Cardiac septum (tissue), 1 donor: Measurements from ENCODE around the gene GLT6D1. TPM values are rescaled to one million over a fixed set of nuclear protein-coding genes. Genes with fewer than 3 reads are reported as not detected.
"Not testable (repeated sequence)": the region's sequence is repeated elsewhere in the genome, so short reads cannot be mapped to it uniquely, and the experiment has no call there.

Source experiments
- DNase-seq: peaks from one replicate; pipeline ENCODE4 v3.0.0-alpha.2; 2020; ENCODE audit warnings: low spot score
- intact Hi-C: fragments of 100-400 bp; cut with DNase I; formaldehyde crosslinking; loops from one replicate; pipeline ENCODE4 v1.14.0; 2022
- long read RNA-seq: library from polyadenylated mRNA; unstranded; transcript quantifications from one replicate; pipeline ENCODE4 v2.0.0, GENCODE V29; 2021
- total RNA-seq: library from RNA; stranded (reverse); fragmentation: NEBNext Ultra II Directional; extraction: Animal tissue kit (Norgen Biotek cat#: 25700); gene quantifications from one replicate; pipeline ENCODE4 v1.2.1, GENCODE V29; 2021
- donor health status: DM: no; HTN: no; CAD: no.

GLT6D1 gene
- not detected for total RNA-seq
- long read RNA-seq, result 0 reads

- no peak for DNase-seq
- intact Hi-C loops, result no loop called here
Observed at GRCh38 chr9:135639196-135639595, at the start of gene GLT6D1. GLT6D1 (minus strand) TSS chr9:135639540; CDS start chr9:135639187, 353 bp downstream.

- intact Hi-C loops, result no loop called here
- DNase-seq, result no peak
Observed at GRCh38 chr9:135689011-135689410, 49.7 kb upstream of the GLT6D1 start.

- intact Hi-C loops, result no loop called here
- no peak for DNase-seq
Observed at GRCh38 chr9:135687216-135687615, 47.9 kb upstream of the GLT6D1 start.

- intact Hi-C loops, result no loop called here
- no peak for DNase-seq
Observed at GRCh38 chr9:135684691-135685090, 45.4 kb upstream of the GLT6D1 start.

GRCh38 chr9:135683401-135684034 is 44.2 kb upstream of the GLT6D1 start:
- intact Hi-C loops, result no loop called here
- no peak for DNase-seq

- intact Hi-C loops, result no loop called here
- DNase-seq, result no peak
Observed at GRCh38 chr9:135681161-135681560, 41.8 kb upstream of the GLT6D1 start.

- intact Hi-C loops, result no loop called here
Observed at GRCh38 chr9:135680056-135680455, 40.7 kb upstream of the GLT6D1 start.

GRCh38 chr9:135678236-135679017 is 39.1 kb upstream of the GLT6D1 start:
- DNase-seq, result no peak
- intact Hi-C loops, result no loop called here

More at GRCh38 chr9:135680056-135680455, 40.7 kb upstream of the GLT6D1 start:
- no peak for DNase-seq

- intact Hi-C loops, result no loop called here
- DNase-seq, result no peak
Observed at GRCh38 chr9:135677641-135678168, 38.4 kb upstream of the GLT6D1 start.

GRCh38 chr9:135676891-135677290 is 37.6 kb upstream of the GLT6D1 start:
- no peak for DNase-seq
- intact Hi-C loops, result no loop called here

- DNase-seq, result no peak
- intact Hi-C loops, result no loop called here
Observed at GRCh38 chr9:135674977-135675376, 35.6 kb upstream of the GLT6D1 start.

- no peak for DNase-seq
- intact Hi-C loops, result no loop called here
Observed at GRCh38 chr9:135673941-135674340, 34.6 kb upstream of the GLT6D1 start.

- DNase-seq, intact Hi-C loops: not testable (repeated sequence)
Observed at GRCh38 chr9:135672786-135673185, 33.4 kb upstream of the GLT6D1 start.

GRCh38 chr9:135671591-135672041 is 32.3 kb upstream of the GLT6D1 start:
- intact Hi-C loops, result no loop called here
- DNase-seq, result no peak

- intact Hi-C loops, result no loop called here
- DNase-seq, result peak; percentile 71
Observed at GRCh38 chr9:135670721-135671590, 31.6 kb upstream of the GLT6D1 start.

- peak; percentile 64 for DNase-seq
- intact Hi-C loops, result no loop called here
Observed at GRCh38 chr9:135669616-135670285, 30.4 kb upstream of the GLT6D1 start.

- intact Hi-C loops, DNase-seq: not testable (repeated sequence)
Observed at GRCh38 chr9:135669018-135669417, 29.7 kb upstream of the GLT6D1 start.

- peak; percentile 55 for DNase-seq
- intact Hi-C loops, result no loop called here
Observed at GRCh38 chr9:135667463-135668001, 28.2 kb upstream of the GLT6D1 start.
